ENCODE results near the gene BRSK1.

DNA sequence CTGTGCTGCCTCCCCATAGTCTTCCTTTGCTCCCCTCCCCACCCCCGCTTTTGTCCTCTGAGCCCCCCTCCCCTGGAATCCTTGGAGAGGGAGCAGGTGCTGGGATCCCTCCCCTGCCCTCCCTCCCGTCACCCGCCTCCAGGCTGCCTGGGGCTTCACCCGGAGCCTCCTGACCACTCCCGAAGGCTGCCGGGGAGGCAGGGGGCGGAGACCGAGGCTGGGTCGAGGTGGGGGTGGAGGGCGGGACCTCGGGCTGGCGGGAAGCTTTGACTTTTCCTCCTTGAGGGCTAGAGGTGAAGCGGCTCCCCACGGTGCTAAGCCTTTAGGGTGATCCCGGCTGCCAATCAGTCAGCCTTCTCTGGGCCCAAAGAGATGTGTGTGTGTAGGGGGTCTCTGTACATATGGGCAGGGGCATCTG lies 57.4 kb downstream of the BRSK1 start:
- TF ChIP-seq, protein P1, sequence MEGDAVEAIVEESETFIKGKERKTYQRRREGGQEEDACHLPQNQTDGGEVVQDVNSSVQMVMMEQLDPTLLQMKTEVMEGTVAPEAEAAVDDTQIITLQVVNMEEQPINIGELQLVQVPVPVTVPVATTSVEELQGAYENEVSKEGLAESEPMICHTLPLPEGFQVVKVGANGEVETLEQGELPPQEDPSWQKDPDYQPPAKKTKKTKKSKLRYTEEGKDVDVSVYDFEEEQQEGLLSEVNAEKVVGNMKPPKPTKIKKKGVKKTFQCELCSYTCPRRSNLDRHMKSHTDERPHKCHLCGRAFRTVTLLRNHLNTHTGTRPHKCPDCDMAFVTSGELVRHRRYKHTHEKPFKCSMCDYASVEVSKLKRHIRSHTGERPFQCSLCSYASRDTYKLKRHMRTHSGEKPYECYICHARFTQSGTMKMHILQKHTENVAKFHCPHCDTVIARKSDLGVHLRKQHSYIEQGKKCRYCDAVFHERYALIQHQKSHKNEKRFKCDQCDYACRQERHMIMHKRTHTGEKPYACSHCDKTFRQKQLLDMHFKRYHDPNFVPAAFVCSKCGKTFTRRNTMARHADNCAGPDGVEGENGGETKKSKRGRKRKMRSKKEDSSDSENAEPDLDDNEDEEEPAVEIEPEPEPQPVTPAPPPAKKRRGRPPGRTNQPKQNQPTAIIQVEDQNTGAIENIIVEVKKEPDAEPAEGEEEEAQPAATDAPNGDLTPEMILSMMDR (IDR thresholded peaks at IDR 0.05): no peak
- TF ChIP-seq POLR2A (IDR thresholded peaks at IDR 0.05): no peak
